ENCODE results near the gene FOXP1. TPM values are rescaled to one million over a fixed set of nuclear protein-coding genes. Genes with fewer than 3 reads are reported as not detected.
A peak's percentile ranks its signal among the peaks of the same experiment; 100 is the strongest.

The FOXP1 gene
- total RNA-seq, 1 experiment from 2014 or later, result 58.4 TPM

GRCh38 chr3:71008350-71008935 lies 575.1 kb downstream of the FOXP1 start:
- ChIA-PET CTCF (no interaction called here), POLR2A (ENCODE audit: low non-redundant PET) (no interaction called here)
- BruUV-seq (replicated peaks), result no TSS peak

GRCh38 chr3:71006810-71007785 lies 576.4 kb downstream of the FOXP1 start:
- BruUV-seq (replicated peaks), result no TSS peak
- intact Hi-C loops (cut with micrococcal nuclease; ENCODE audit: unreplicated experiment), result loop anchor here (5.0 to 10.0 kb wide), 2 partner anchors 60 to 578 kb away; partner anchors contain the start of gene FOXP1
- DNase-seq (ENCODE audit: low spot score), result peak; percentile 41
- TF ChIP-seq EZH2 (IDR thresholded peaks at IDR 0.05; ENCODE audit: borderline replicate concordance, low read depth, low read length, poor library complexity, severe bottlenecking), result no peak
- TF ChIP-seq, protein P1, sequence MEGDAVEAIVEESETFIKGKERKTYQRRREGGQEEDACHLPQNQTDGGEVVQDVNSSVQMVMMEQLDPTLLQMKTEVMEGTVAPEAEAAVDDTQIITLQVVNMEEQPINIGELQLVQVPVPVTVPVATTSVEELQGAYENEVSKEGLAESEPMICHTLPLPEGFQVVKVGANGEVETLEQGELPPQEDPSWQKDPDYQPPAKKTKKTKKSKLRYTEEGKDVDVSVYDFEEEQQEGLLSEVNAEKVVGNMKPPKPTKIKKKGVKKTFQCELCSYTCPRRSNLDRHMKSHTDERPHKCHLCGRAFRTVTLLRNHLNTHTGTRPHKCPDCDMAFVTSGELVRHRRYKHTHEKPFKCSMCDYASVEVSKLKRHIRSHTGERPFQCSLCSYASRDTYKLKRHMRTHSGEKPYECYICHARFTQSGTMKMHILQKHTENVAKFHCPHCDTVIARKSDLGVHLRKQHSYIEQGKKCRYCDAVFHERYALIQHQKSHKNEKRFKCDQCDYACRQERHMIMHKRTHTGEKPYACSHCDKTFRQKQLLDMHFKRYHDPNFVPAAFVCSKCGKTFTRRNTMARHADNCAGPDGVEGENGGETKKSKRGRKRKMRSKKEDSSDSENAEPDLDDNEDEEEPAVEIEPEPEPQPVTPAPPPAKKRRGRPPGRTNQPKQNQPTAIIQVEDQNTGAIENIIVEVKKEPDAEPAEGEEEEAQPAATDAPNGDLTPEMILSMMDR (conservative IDR thresholded peaks at IDR 0.05; ENCODE audit: low read depth, low read length), result peak; percentile 46; the same call in 1 of the 2 replicates
- Histone ChIP-seq H3K9me3 (ENCODE audit: low read depth, low read length, poor library complexity, severe bottlenecking) (no peaks in the 10 kb centered on the region), H3K36me3 (ENCODE audit: insufficient read depth, low read length, poor library complexity, severe bottlenecking) (no peaks in the 10 kb centered on the region), H3K27ac (ENCODE audit: low read depth, low read length, poor library complexity, severe bottlenecking) (no peak overlapping the region), H3K4me3 (ENCODE audit: low read depth, low read length, poor library complexity, severe bottlenecking) (no peak overlapping the region), H3K27me3 (replicated peaks; ENCODE audit: insufficient read depth, low read depth, low read length, poor library complexity) (no peaks in the 10 kb centered on the region), H3K4me1 (ENCODE audit: insufficient read depth, low read length, poor library complexity, severe bottlenecking) (peaks cover 31% of the 10 kb centered on the region)
- POLR2A ChIA-PET (ENCODE audit: low non-redundant PET), result no interaction called here
- CTCF ChIA-PET, result no interaction called here

More at GRCh38 chr3:71008350-71008935, 575.1 kb downstream of the FOXP1 start:
- H3K9me3 ChIP-seq (ENCODE audit: low read depth, low read length, poor library complexity, severe bottlenecking), result no peaks in the 10 kb centered on the region
- no peaks in the 10 kb centered on the region for H3K27me3 ChIP-seq (replicated peaks; ENCODE audit: insufficient read depth, low read depth, low read length, poor library complexity)
- peaks cover 29% of the 10 kb centered on the region for H3K4me1 ChIP-seq (ENCODE audit: insufficient read depth, low read length, poor library complexity, severe bottlenecking)
- H3K27ac ChIP-seq (ENCODE audit: low read depth, low read length, poor library complexity, severe bottlenecking), result no peak overlapping the region
- H3K36me3 ChIP-seq (ENCODE audit: insufficient read depth, low read length, poor library complexity, severe bottlenecking), result no peaks in the 10 kb centered on the region
- no peak for DNase-seq (ENCODE audit: low spot score)
- intact Hi-C loops (cut with micrococcal nuclease; ENCODE audit: unreplicated experiment), result loop anchor here (5.0 to 10.0 kb wide), 2 partner anchors 59 to 576 kb away; partner anchors contain the start of gene FOXP1
- TF ChIP-seq, protein P1 (conservative IDR thresholded peaks at IDR 0.05; ENCODE audit: low read depth, low read length), result no peak
- no peak for TF ChIP-seq EZH2 (IDR thresholded peaks at IDR 0.05; ENCODE audit: borderline replicate concordance, low read depth, low read length, poor library complexity, severe bottlenecking)
- no peak overlapping the region for H3K4me3 ChIP-seq (ENCODE audit: low read depth, low read length, poor library complexity, severe bottlenecking)

- CTCF ChIA-PET, result interaction anchor here (0.9 kb wide), 1 partner anchor 647 kb away, joined by 3 read pairs; no protein-coding TSS in a partner anchor
- intact Hi-C loops (cut with micrococcal nuclease; ENCODE audit: unreplicated experiment), result loop anchor here (5.0 to 10.0 kb wide), 2 partner anchors 61 to 579 kb away; partner anchors contain the start of gene FOXP1
- Histone ChIP-seq H3K27ac (ENCODE audit: low read depth, low read length, poor library complexity, severe bottlenecking) (no peak overlapping the region), H3K27me3 (replicated peaks; ENCODE audit: insufficient read depth, low read depth, low read length, poor library complexity) (no peaks in the 10 kb centered on the region), H3K36me3 (ENCODE audit: insufficient read depth, low read length, poor library complexity, severe bottlenecking) (no peaks in the 10 kb centered on the region), H3K4me3 (ENCODE audit: low read depth, low read length, poor library complexity, severe bottlenecking) (no peak overlapping the region), H3K4me1 (ENCODE audit: insufficient read depth, low read length, poor library complexity, severe bottlenecking) (peaks cover 43% of the 10 kb centered on the region), H3K9me3 (ENCODE audit: low read depth, low read length, poor library complexity, severe bottlenecking) (no peaks in the 10 kb centered on the region)
- DNase-seq (ENCODE audit: low spot score), result no peak
- BruUV-seq (replicated peaks), result no TSS peak
- TF ChIP-seq, protein P1 (conservative IDR thresholded peaks at IDR 0.05; ENCODE audit: low read depth, low read length), result no peak
- TF ChIP-seq EZH2 (IDR thresholded peaks at IDR 0.05; ENCODE audit: borderline replicate concordance, low read depth, low read length, poor library complexity, severe bottlenecking), result no peak
- POLR2A ChIA-PET (ENCODE audit: low non-redundant PET), result no interaction called here
These were observed 577.7 kb downstream of the FOXP1 start for GRCh38 chr3:71005702-71006321.
